ENCODE measurements around the gene MAP3K3.

The MAP3K3 gene

GRCh38 chr17:63647065-63647725, 25.0 kb downstream of the MAP3K3 start:
- TF ChIP-seq CTCF (IDR thresholded peaks at IDR 0.05), result no peak
- no peak overlapping the region for H3K27ac ChIP-seq
- no peak for DNase-seq (ENCODE audit: low spot score)
- H3K4me3 ChIP-seq, result no peak overlapping the region

- H3K27ac ChIP-seq, result no peak overlapping the region
- TF ChIP-seq CTCF (IDR thresholded peaks at IDR 0.05), result no peak
- DNase-seq (ENCODE audit: low spot score), result no peak
- no peak overlapping the region for H3K4me3 ChIP-seq
Observed at GRCh38 chr17:63647936-63648335, 25.7 kb downstream of the MAP3K3 start.

GRCh38 chr17:63649813-63650212, 27.6 kb downstream of the MAP3K3 start:
- no peak for DNase-seq (ENCODE audit: low spot score)
- no peak for TF ChIP-seq CTCF (IDR thresholded peaks at IDR 0.05)
- Histone ChIP-seq H3K27ac (no peak overlapping the region), H3K4me3 (no peak overlapping the region)

GRCh38 chr17:63652106-63652505, 29.9 kb downstream of the MAP3K3 start:
- DNase-seq (ENCODE audit: low spot score), result no peak
- Histone ChIP-seq H3K4me3 (no peak overlapping the region), H3K27ac (no peak overlapping the region)
- no peak for TF ChIP-seq CTCF (IDR thresholded peaks at IDR 0.05)

GRCh38 chr17:63653050-63653449, 30.8 kb downstream of the MAP3K3 start:
- H3K27ac ChIP-seq, result no peak overlapping the region
- no peak for TF ChIP-seq CTCF (IDR thresholded peaks at IDR 0.05)
- DNase-seq (ENCODE audit: low spot score), result no peak
- H3K4me3 ChIP-seq, result no peak overlapping the region

- TF ChIP-seq CTCF (IDR thresholded peaks at IDR 0.05), result no peak
- Histone ChIP-seq H3K4me3 (no peak overlapping the region), H3K27ac (no peak overlapping the region)
- DNase-seq (ENCODE audit: low spot score), result no peak
Observed at GRCh38 chr17:63657786-63658185, 35.6 kb downstream of the MAP3K3 start.

- TF ChIP-seq CTCF (IDR thresholded peaks at IDR 0.05), result no peak
- H3K4me3 ChIP-seq, result no peak overlapping the region
- DNase-seq (ENCODE audit: low spot score), result no peak
- no peak overlapping the region for H3K27ac ChIP-seq
Observed at GRCh38 chr17:63658366-63658765, 36.1 kb downstream of the MAP3K3 start.
